Osteocyte (in vitro differentiated cells): Measurements from ENCODE around the gene CETN1. TPM values are rescaled to one million over a fixed set of nuclear protein-coding genes. Genes with fewer than 3 reads are reported as not detected.

Source experiments
- DNase-seq: peaks from one replicate; pipeline ENCODE4 v3.0.0; 2021; ENCODE audit warnings: mixed read lengths; ENCODE audit not compliant: unreplicated experiment; ENCODE audit errors: extremely low spot score
- H3K27ac Mint-ChIP-seq: one replicate; pipeline ENCODE4 v1.8.0; 2021; ENCODE audit warnings: mild to moderate bottlenecking, mixed read lengths; ENCODE audit not compliant: unreplicated experiment
- H3K27me3 Mint-ChIP-seq: one replicate; pipeline ENCODE4 v1.8.0; 2021; ENCODE audit warnings: mixed read lengths; ENCODE audit not compliant: unreplicated experiment
- H3K36me3 Mint-ChIP-seq: one replicate; pipeline ENCODE4 v1.8.0; 2021; ENCODE audit warnings: mixed read lengths; ENCODE audit not compliant: unreplicated experiment
- H3K4me1 Mint-ChIP-seq: one replicate; pipeline ENCODE4 v1.8.0; 2021; ENCODE audit warnings: mixed read lengths; ENCODE audit not compliant: unreplicated experiment
- H3K4me3 Mint-ChIP-seq: one replicate; pipeline ENCODE4 v1.8.0; 2021; ENCODE audit warnings: mild to moderate bottlenecking, moderate library complexity, mixed read lengths; ENCODE audit not compliant: unreplicated experiment
- H3K9me3 Mint-ChIP-seq: one replicate; pipeline ENCODE4 v1.8.0; 2021; ENCODE audit warnings: mixed read lengths; ENCODE audit not compliant: unreplicated experiment
- CTCF ChIP-seq: fragments of 200-600 bp; sonication (generic); IDR thresholded peaks from 2 replicates; pipeline ENCODE4 v1.5.0; 2021; ENCODE audit warnings: antibody characterized with exemption, mild to moderate bottlenecking, moderate library complexity
- total RNA-seq: library from RNA; stranded (reverse); gene quantifications from 2 replicates; pipeline ENCODE4 v1.2.1, GENCODE V29; 2021

The CETN1 gene
- total RNA-seq, 1 donor from 2014 or later = not detected

DNA sequence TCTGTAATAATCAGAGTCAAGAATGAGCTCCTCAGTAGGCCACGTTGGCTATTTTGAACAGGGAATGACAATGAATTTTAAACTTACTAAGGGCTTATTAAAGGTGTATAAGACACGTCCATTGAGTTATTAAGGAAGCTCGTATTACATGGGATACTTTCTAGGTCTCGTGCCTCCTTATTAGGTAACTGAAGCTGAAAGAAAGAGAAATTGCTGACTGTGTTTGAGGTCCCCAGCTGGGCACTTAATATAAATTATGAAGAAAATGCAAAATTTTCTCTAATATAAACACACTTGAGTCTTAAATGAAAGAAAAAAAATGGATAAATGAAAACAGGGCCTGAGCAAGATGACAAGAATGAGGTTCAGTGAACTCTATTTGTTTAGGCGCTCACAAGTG lies 38.4 kb downstream of the CETN1 start:
- Mint-ChIP-seq H3K27ac (no peak overlapping the region), H3K36me3 (no peaks in the 10 kb centered on the region)
- no peak for TF ChIP-seq CTCF

DNA sequence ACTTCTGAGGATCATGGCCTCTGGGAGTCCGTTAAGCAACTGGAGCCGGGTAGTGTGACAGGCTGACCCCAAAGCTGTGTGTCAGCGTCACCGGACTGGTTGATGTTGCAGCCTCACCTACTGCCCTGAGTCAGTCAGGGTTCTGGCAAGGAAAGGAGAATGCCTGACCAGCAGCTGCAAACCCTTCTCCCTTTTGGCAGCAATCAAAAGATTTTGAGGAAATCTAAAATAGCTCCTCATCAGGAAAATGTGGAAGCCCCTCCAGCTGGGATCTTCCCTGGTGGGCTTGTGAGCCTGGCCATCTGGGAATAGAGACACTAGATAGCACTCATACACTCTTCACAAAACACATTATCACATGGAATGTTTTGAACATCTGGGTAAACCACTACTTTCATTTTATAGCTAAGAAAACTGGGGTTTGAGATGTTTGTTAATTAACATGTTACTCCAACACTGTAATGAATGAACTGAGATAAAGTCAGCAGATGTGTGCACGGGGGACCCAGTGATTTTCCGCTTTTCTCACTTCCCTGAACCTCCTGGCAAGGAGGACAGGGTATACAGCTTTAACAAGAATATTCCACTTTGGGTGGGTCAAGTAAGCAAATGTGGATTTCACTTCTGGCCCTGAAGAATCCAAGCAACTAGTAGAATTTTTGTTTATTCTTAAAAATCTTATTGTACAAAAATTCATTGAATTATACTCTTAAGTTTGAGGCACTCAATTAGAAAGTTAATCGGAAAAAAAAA lies 41.3 kb downstream of the CETN1 start:
- Mint-ChIP-seq H3K4me1 (no peaks in the 10 kb centered on the region), H3K27ac (no peak overlapping the region), H3K27me3 (peaks cover 33% of the 10 kb centered on the region), H3K36me3 (no peaks in the 10 kb centered on the region), H3K9me3 (no peaks in the 10 kb centered on the region), H3K4me3 (no peak overlapping the region)
- TF ChIP-seq CTCF = no peak
- DNase-seq = no peak

More for the DNA sequence above, 38.4 kb downstream of the CETN1 start:
- no peak for DNase-seq
- Mint-ChIP-seq H3K4me1 (no peaks in the 10 kb centered on the region), H3K4me3 (no peak overlapping the region), H3K27me3 (peaks cover 33% of the 10 kb centered on the region), H3K9me3 (no peaks in the 10 kb centered on the region)

- TF ChIP-seq CTCF = no peak
- no peaks in the 10 kb centered on the region for H3K9me3 Mint-ChIP-seq
- H3K4me3 Mint-ChIP-seq = no peak overlapping the region
- no peaks in the 10 kb centered on the region for H3K4me1 Mint-ChIP-seq
- H3K36me3 Mint-ChIP-seq = no peaks in the 10 kb centered on the region
- DNase-seq = no peak
- H3K27ac Mint-ChIP-seq = no peak overlapping the region
- H3K27me3 Mint-ChIP-seq = peaks cover 35% of the 10 kb centered on the region
Measured at GRCh38 chr18:622289-622688, 42.1 kb downstream of the CETN1 start.

DNA sequence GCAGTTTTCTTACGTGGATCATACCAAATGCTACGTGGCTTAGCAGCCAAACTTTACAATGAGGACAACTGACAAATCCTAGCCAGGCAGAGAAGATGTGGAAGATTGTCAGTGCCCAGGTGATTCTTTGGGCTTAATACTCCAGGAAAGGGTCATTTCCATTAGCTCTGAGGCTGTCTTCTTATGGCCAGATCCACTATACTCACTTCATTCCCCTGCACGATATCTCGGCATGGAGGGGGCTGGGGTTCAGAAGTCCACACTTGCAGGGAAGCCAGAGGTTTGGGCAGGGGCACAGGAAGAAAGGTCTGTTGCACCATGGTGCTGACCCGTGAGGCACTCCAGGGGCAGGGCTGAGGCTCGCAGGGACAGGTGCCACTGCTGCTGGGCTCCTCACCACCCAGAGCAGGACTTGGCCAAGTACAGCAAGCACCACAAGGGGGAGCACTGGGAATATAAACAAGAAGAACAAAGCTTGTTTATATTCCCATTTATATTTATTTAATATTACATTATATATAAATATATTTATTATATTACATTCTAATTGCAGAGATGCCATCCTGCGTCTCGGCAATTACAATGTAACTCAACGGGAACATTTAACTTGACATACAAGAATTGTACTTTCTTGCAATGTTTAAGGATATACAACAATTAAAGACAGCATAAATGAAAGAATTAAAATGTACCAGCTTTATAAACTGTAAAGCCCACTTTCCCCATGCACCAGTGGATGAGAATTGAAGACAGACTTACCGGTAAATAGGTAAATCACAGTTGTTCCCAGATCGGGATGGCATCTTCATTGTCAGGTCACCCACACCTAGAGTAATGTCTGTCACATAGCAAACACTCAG lies 43.8 kb downstream of the CETN1 start:
- H3K36me3 Mint-ChIP-seq = no peaks in the 10 kb centered on the region
- peak; percentile 88 for DNase-seq
- H3K4me1 Mint-ChIP-seq = no peaks in the 10 kb centered on the region
- peaks cover 31% of the 10 kb centered on the region for H3K27me3 Mint-ChIP-seq
- no peaks in the 10 kb centered on the region for H3K9me3 Mint-ChIP-seq
- TF ChIP-seq CTCF = peak; percentile 83
- H3K4me3 Mint-ChIP-seq = no peak overlapping the region
- H3K27ac Mint-ChIP-seq = no peak overlapping the region

- H3K27ac Mint-ChIP-seq = no peak overlapping the region
- DNase-seq = no peak
- TF ChIP-seq CTCF = no peak
- no peaks in the 10 kb centered on the region for H3K36me3 Mint-ChIP-seq
- no peaks in the 10 kb centered on the region for H3K4me1 Mint-ChIP-seq
- no peak overlapping the region for H3K4me3 Mint-ChIP-seq
- peaks cover 3% of the 10 kb centered on the region for H3K27me3 Mint-ChIP-seq
- no peaks in the 10 kb centered on the region for H3K9me3 Mint-ChIP-seq
Measured at GRCh38 chr18:627231-627630, 47.1 kb downstream of the CETN1 start.
